HUES64 (cell line): ENCODE data around the gene THBS1.

Experiments used
- H3K27ac ChIP-seq: 2 replicates; pipeline ENCODE4 v1.7.0; 2013; ENCODE audit warnings: low read depth, low read length, inconsistent platforms
- H3K27me3 ChIP-seq: 2 replicates; pipeline ENCODE4 v1.6.1; 2013; ENCODE audit warnings: mild to moderate bottlenecking, low read length; ENCODE audit not compliant: insufficient read depth
- H3K36me3 ChIP-seq: 2 replicates; pipeline ENCODE4 v1.6.1; 2013; ENCODE audit warnings: mild to moderate bottlenecking, low read length; ENCODE audit not compliant: insufficient read depth
- H3K4me1 ChIP-seq: 2 replicates; pipeline ENCODE4 v1.6.1; 2013; ENCODE audit warnings: mild to moderate bottlenecking, low read length, moderate library complexity; ENCODE audit not compliant: insufficient read depth
- H3K4me3 ChIP-seq: 2 replicates; pipeline ENCODE4 v1.5.1; 2013; ENCODE audit warnings: mild to moderate bottlenecking, low read length, moderate library complexity
- H3K9ac ChIP-seq: 2 replicates; pipeline ENCODE4 v1.6.1; 2013; ENCODE audit warnings: mild to moderate bottlenecking, low read depth, low read length
- H3K9me3 ChIP-seq: 2 replicates; pipeline ENCODE4 v1.6.1; 2013; ENCODE audit warnings: low read depth, low read length; ENCODE audit not compliant: insufficient read depth
- WGBS: fragments of 150-250, 120-280 bp; methylation state at CpG from one replicate; pipeline ENCODE4 v1.1.7; 2013; ENCODE audit warnings: missing lambda C conversion rate; 5-methylcytosine and 5-hydroxymethylcytosine counted together

The THBS1 gene

DNA sequence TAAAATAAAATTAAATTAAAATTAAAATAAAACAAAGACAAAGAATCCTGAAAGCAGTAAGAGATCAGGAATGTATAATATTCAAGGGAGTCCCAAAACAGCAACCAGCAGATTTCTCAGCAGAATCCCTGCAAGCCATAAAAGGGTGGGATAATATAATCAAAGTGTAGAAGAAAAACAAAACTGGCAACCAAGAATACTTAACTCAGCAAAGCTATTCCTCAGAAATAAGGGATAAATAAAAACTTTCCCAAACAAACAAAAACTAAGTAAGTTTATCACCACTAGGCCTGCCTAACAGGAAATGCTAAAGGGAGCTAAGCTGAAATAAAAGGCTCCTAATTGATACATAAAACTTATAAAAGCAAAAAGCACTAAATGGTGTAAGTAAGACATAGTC lies 29.8 kb downstream of the THBS1 start:
- Histone ChIP-seq H3K4me1 (no peaks in the 10 kb centered on the region), H3K9me3 (peaks cover 10% of the 10 kb centered on the region; the same call in 1 of the 2 replicates), H3K36me3 (no peaks in the 10 kb centered on the region), H3K27ac (no peak overlapping the region), H3K4me3 (no peak overlapping the region), H3K27me3 (no peaks in the 10 kb centered on the region), H3K9ac (no peak overlapping the region)

DNA sequence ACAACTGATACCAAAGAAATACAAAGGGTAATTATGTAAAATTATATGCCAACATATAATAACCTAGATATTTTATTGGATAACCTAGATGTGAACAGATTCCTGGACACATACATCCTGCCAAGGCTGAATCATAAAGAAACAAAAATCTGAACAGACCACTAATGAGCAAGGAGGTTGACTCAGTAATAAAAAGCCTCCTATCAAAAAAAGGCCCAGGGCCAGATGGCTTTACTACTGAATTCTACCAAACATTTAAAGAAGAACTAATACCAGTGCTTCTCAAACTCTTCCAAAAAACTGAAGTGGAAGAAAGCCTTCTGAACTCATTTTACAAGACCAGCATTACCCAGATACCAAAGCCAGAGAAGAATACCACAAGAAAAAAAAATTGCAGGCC lies 32.4 kb downstream of the THBS1 start:
- no peak overlapping the region for H3K9ac ChIP-seq
- peaks cover 10% of the 10 kb centered on the region; the same call in 1 of the 2 replicates for H3K9me3 ChIP-seq
- no peaks in the 10 kb centered on the region for H3K4me1 ChIP-seq
- no peaks in the 10 kb centered on the region for H3K27me3 ChIP-seq
- no peaks in the 10 kb centered on the region for H3K36me3 ChIP-seq
- H3K27ac ChIP-seq, result no peak overlapping the region
- no peak overlapping the region for H3K4me3 ChIP-seq

DNA sequence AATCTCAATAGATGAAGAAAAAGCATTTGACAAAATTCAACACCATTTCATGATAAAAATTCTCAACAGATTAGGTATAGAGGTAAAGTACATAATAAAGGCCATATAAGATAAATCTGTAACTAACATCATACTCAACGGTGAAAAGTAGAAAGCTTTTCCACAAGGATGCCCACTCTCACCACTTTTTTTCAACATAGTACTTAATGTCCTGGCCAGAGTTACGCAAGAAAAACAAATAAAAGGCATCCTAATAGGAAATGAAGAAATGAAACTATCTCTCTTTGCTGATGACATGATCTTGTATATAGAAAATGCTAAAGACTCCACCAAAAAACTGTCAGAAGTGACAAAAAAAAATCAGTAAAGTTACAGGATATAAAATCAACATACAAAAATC lies 33.0 kb downstream of the THBS1 start:
- no peaks in the 10 kb centered on the region for H3K27me3 ChIP-seq
- H3K36me3 ChIP-seq, result no peaks in the 10 kb centered on the region
- no peak overlapping the region for H3K4me3 ChIP-seq
- H3K9me3 ChIP-seq, result peaks cover 10% of the 10 kb centered on the region; the same call in 1 of the 2 replicates
- no peak overlapping the region for H3K9ac ChIP-seq
- no peak overlapping the region for H3K27ac ChIP-seq
- 100% methylated on average over 1 of the region's 2 CpGs for WGBS
- H3K4me1 ChIP-seq, result no peaks in the 10 kb centered on the region

GRCh38 chr15:39616731-39617455 lies 36.0 kb downstream of the THBS1 start:
- Histone ChIP-seq H3K9ac (no peak overlapping the region), H3K4me1 (no peaks in the 10 kb centered on the region), H3K36me3 (no peaks in the 10 kb centered on the region), H3K9me3 (no peaks in the 10 kb centered on the region), H3K4me3 (no peak overlapping the region), H3K27ac (no peak overlapping the region), H3K27me3 (no peaks in the 10 kb centered on the region)
- WGBS, result 89% methylated on average over 6 of the region's 6 CpGs

GRCh38 chr15:39618063-39618823 lies 37.4 kb downstream of the THBS1 start:
- Histone ChIP-seq H3K27ac (no peak overlapping the region), H3K9me3 (no peaks in the 10 kb centered on the region), H3K9ac (no peak overlapping the region), H3K27me3 (no peaks in the 10 kb centered on the region), H3K36me3 (no peaks in the 10 kb centered on the region), H3K4me3 (no peak overlapping the region), H3K4me1 (no peaks in the 10 kb centered on the region)
- WGBS, result 88% methylated on average over 3 of the region's 3 CpGs

DNA sequence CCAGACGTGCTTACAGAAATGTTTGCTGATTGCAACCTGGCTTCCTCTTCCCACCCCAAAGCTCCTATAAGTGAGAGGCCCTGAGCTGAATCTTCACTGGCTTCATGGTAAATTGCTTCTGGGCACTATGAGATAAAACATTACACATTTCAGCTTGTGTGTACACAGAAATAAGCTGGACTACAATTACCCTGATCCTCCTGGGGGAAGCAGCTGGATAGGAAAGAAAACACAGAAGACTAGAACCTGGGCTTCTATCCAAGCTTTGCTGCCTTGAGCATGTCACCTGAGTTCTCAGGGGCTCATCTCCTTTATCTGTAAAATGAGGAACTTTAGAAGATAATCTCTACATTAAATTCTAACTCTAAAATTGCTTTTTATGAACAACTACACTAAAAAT lies 40.3 kb downstream of the THBS1 start:
- Histone ChIP-seq H3K4me1 (no peaks in the 10 kb centered on the region), H3K9me3 (no peaks in the 10 kb centered on the region), H3K27ac (no peak overlapping the region), H3K36me3 (no peaks in the 10 kb centered on the region), H3K27me3 (no peaks in the 10 kb centered on the region), H3K9ac (no peak overlapping the region), H3K4me3 (no peak overlapping the region)
- 87% methylated on average over 1 of the region's 1 CpG for WGBS

GRCh38 chr15:39621976-39622375 lies 41.1 kb downstream of the THBS1 start:
- Histone ChIP-seq H3K4me1 (no peaks in the 10 kb centered on the region), H3K9me3 (no peaks in the 10 kb centered on the region), H3K27ac (no peak overlapping the region), H3K36me3 (no peaks in the 10 kb centered on the region), H3K4me3 (no peak overlapping the region), H3K27me3 (no peaks in the 10 kb centered on the region), H3K9ac (no peak overlapping the region)
- WGBS, result 91% methylated on average over 1 of the region's 1 CpG

DNA sequence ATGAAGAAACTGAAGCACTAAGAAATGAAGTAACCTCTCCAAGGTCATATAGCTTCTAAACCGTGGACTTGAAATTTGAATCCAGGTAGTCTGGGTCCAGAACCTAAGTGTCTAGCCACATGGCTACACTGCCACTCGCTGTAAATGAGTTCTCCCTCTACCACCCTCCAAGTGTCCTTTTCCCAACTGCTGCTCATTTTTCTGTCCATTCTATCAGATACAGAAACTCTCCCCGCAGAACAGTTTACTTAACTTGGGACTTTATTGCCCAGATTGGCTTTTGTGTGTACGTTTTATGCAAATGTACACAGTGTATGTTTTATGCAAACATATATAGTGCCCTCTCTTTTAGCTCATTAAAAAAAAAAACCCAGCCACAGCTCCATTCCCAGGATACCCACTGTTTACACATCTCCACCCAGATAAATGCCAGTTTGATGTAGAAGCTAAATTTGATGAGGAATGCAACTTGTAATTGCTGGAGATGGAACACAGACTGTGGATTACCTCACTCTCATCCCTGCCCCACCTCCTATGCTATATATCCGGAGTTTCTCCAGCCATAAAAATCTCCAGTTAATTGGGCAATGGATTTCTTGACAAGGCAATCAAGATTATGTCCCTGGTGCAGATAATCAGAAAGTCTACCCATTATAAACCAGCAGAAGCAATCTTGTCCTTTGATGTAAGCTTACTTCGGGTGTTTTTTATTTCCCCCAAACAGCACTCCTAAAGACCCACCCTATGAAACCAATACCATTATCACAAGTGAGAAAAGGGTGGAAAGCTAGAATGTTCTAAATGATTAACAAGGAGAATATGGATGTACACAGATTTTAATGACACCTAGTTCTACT lies 42.0 kb downstream of the THBS1 start:
- H3K4me3 ChIP-seq, result no peak overlapping the region
- H3K27me3 ChIP-seq, result no peaks in the 10 kb centered on the region
- H3K9ac ChIP-seq, result no peak overlapping the region
- no peaks in the 10 kb centered on the region for H3K9me3 ChIP-seq
- no peak overlapping the region for H3K27ac ChIP-seq
- WGBS, result 88% methylated on average over 6 of the region's 6 CpGs
- no peaks in the 10 kb centered on the region for H3K4me1 ChIP-seq
- H3K36me3 ChIP-seq, result no peaks in the 10 kb centered on the region

DNA sequence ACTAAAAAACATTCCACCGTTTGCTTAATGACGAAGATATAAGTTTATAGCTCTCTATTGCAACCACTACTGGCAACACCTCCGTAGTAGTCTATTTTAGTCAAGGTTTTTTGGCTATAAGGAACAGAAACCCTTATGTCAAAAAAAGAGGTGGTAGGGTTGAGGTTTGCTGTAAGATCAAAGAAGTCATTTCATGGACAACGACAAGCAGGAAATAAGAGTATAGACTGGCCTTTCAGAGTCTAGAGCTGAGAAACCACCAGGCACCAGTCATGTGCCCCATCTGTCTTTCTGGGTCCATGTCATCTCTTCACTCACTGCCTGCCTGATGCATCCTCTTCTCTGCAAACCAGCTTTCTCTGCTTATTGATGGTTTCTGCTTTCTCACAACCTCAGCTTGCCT lies 42.7 kb downstream of the THBS1 start:
- Histone ChIP-seq H3K9ac (no peak overlapping the region), H3K27me3 (no peaks in the 10 kb centered on the region), H3K36me3 (no peaks in the 10 kb centered on the region), H3K9me3 (no peaks in the 10 kb centered on the region), H3K4me3 (no peak overlapping the region), H3K4me1 (no peaks in the 10 kb centered on the region), H3K27ac (no peak overlapping the region)
- 94% methylated on average over 4 of the region's 4 CpGs for whole genome bisulfite sequencing

- Histone ChIP-seq H3K36me3 (no peaks in the 10 kb centered on the region), H3K4me1 (no peaks in the 10 kb centered on the region), H3K4me3 (no peak overlapping the region), H3K9ac (no peak overlapping the region), H3K9me3 (no peaks in the 10 kb centered on the region), H3K27me3 (no peaks in the 10 kb centered on the region), H3K27ac (no peak overlapping the region)
- WGBS, result 92% methylated on average over 6 of the region's 6 CpGs
These were observed 43.9 kb downstream of the THBS1 start for GRCh38 chr15:39624806-39625205.

DNA sequence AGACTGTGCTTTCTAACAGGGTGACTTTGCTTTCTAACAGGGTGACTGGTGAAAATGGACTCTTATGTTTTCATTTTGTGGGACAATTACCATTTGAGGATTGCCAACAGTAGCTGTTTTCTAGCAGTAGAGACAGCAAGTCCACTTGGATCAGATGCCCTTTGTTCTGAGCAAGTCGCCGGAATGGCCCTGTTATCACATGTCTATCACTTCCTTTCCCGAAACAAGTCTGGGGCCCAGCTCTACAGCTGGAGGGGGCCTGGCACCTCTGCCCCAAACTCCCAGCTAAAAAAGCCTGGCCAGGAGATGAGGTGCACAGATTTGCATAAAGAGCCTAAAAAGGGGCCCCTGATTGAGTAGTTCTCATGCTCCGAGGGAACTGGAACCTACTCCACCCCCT lies 44.6 kb downstream of the THBS1 start:
- Histone ChIP-seq H3K36me3 (no peaks in the 10 kb centered on the region), H3K4me1 (no peaks in the 10 kb centered on the region), H3K9ac (no peak overlapping the region), H3K27me3 (no peaks in the 10 kb centered on the region), H3K9me3 (no peaks in the 10 kb centered on the region), H3K4me3 (no peak overlapping the region), H3K27ac (no peak overlapping the region)
- WGBS, result 90% methylated on average over 4 of the region's 4 CpGs
